Urinary bladder (tissue), 4 donors: ENCODE results near the gene ATP2B3. TPM values are rescaled to one million over a fixed set of nuclear protein-coding genes. Genes with fewer than 3 reads are reported as not detected.

Source experiments
- DNase-seq: peaks from one replicate; pipeline ENCODE4 v3.0.0-alpha.2; 2015; ENCODE audit errors: extremely low spot score
- H3K27ac ChIP-seq: one replicate; pipeline ENCODE4 v1.5.1; 2013; ENCODE audit warnings: low read depth, mild to moderate bottlenecking, moderate library complexity
- H3K36me3 ChIP-seq: one replicate; pipeline ENCODE4 v1.6.1; 2013; ENCODE audit warnings: mild to moderate bottlenecking, moderate library complexity; ENCODE audit not compliant: insufficient read depth
- H3K4me1 ChIP-seq: one replicate; pipeline ENCODE4 v1.6.1; 2013; ENCODE audit warnings: mild to moderate bottlenecking, moderate library complexity; ENCODE audit not compliant: insufficient read depth
- H3K4me3 ChIP-seq: one replicate; pipeline ENCODE4 v1.5.1; 2013; ENCODE audit warnings: low read depth, low read length
- WGBS: extraction: QIAGEN DNeasy Blood & Tissue Kit; methylation state at CpG from one replicate; pipeline ENCODE4 v1.1.7; 2013; 5-methylcytosine and 5-hydroxymethylcytosine counted together
- polyA plus RNA-seq: library from polyadenylated mRNA; stranded (reverse); fragments of 200-250 nt; gene quantifications from one replicate; pipeline ENCODE4 v1.2.3, GENCODE V29; 2013
- total RNA-seq: library from RNA; depleted of rRNA; stranded (reverse); fragments of >200 nt; gene quantifications from one replicate; pipeline ENCODE4 v1.2.3, GENCODE V29; 2014
- donor health status: healthy with polysubstance abuse.
- donor health status: healthy.

Gene ATP2B3
- total and polyA plus RNA-seq, 2 donors, result 0.10 to 0.69 TPM

- whole genome bisulfite sequencing, result 29% methylated on average over 9 of the region's 9 CpGs
Measured at GRCh38 chrX:153521034-153521433, 3.6 kb downstream of the ATP2B3 start.

GRCh38 chrX:153522259-153522658 lies 4.8 kb downstream of the ATP2B3 start:
- no peak for DNase-seq
- H3K4me3 ChIP-seq, result no peak overlapping the region
- H3K4me1 ChIP-seq, result no peaks in the 10 kb centered on the region
- H3K36me3 ChIP-seq, result no peaks in the 10 kb centered on the region
- H3K27ac ChIP-seq, result no peak overlapping the region
- 50% methylated on average over 12 of the region's 12 CpGs for WGBS

More at GRCh38 chrX:153521034-153521433, 3.6 kb downstream of the ATP2B3 start:
- Histone ChIP-seq H3K27ac (no peak overlapping the region), H3K4me1 (no peaks in the 10 kb centered on the region), H3K36me3 (no peaks in the 10 kb centered on the region), H3K4me3 (no peak overlapping the region)
- no peak for DNase-seq

- Histone ChIP-seq H3K4me1 (no peaks in the 10 kb centered on the region), H3K4me3 (no peak overlapping the region), H3K36me3 (no peaks in the 10 kb centered on the region), H3K27ac (no peak overlapping the region)
- WGBS, result 85% methylated on average over 7 of the region's 7 CpGs
- DNase-seq, result no peak
Measured at GRCh38 chrX:153523269-153523668, 5.8 kb downstream of the ATP2B3 start.

DNA sequence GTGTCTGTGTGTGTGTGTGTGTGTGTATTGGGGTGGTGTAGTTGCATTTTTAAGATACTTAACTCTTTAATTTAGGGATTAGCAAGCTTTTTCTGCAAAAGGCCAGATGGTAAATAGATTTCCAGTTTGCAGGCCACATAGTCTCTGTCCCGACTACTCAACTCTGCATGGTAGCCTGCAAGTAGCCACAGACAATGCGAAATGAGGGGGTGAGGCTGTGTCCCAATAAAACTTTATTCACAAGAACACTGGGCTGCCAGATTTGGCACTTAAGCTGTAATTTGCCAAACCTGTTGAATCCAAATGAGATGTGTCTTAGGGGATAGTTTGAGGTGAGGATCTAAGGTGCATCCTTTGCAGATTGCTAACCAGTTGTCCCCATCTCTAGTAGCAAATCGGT lies 6.8 kb downstream of the ATP2B3 start:
- H3K4me3 ChIP-seq, result no peak overlapping the region

GRCh38 chrX:153525451-153525850 lies 8.0 kb downstream of the ATP2B3 start:
- WGBS, result 71% methylated on average over 6 of the region's 6 CpGs
- H3K4me1 ChIP-seq, result no peaks in the 10 kb centered on the region
- no peaks in the 10 kb centered on the region for H3K36me3 ChIP-seq
- no peak for DNase-seq
- no peak overlapping the region for H3K27ac ChIP-seq
- no peak overlapping the region for H3K4me3 ChIP-seq

More for the DNA sequence above, 6.8 kb downstream of the ATP2B3 start:
- no peaks in the 10 kb centered on the region for H3K36me3 ChIP-seq
- no peaks in the 10 kb centered on the region for H3K4me1 ChIP-seq
- no peak overlapping the region for H3K27ac ChIP-seq
- WGBS, result 89% methylated on average over 3 of the region's 3 CpGs
- DNase-seq, result no peak

- H3K4me3 ChIP-seq, result no peak overlapping the region
- H3K27ac ChIP-seq, result no peak overlapping the region
- no peak for DNase-seq
- no peaks in the 10 kb centered on the region for H3K4me1 ChIP-seq
- WGBS, result 39% methylated on average over 7 of the region's 7 CpGs
- no peaks in the 10 kb centered on the region for H3K36me3 ChIP-seq
Measured at GRCh38 chrX:153526042-153526441, 8.6 kb downstream of the ATP2B3 start.

DNA sequence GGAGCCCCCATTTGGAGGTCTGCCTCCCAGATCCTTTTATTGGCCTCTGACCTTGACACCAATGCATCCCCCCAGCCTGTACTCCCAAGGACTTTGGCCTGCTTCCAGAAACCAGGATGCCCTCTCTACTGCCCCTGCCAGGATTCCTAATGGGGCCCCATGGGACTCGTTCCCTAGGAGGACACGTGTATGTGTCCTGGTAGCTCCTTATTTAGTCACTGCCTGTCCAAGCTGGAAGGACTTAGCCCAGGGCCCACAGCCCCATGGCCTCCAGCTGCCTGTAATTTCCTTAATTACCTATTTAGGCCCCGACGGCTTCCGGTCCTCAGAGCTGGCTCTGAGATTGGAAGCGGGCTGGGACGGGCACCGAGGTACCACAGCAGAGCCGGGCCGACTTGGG lies 9.4 kb downstream of the ATP2B3 start:
- H3K4me3 ChIP-seq, result no peak overlapping the region
- WGBS, result 52% methylated on average over 10 of the region's 10 CpGs
- H3K4me1 ChIP-seq, result no peaks in the 10 kb centered on the region
- H3K36me3 ChIP-seq, result no peaks in the 10 kb centered on the region
- DNase-seq, result no peak
- no peak overlapping the region for H3K27ac ChIP-seq

GRCh38 chrX:153527208-153527607 lies 9.8 kb downstream of the ATP2B3 start:
- Histone ChIP-seq H3K36me3 (no peaks in the 10 kb centered on the region), H3K27ac (no peak overlapping the region), H3K4me3 (no peak overlapping the region), H3K4me1 (no peaks in the 10 kb centered on the region)
- WGBS, result 62% methylated on average over 15 of the region's 15 CpGs
- DNase-seq, result no peak

DNA sequence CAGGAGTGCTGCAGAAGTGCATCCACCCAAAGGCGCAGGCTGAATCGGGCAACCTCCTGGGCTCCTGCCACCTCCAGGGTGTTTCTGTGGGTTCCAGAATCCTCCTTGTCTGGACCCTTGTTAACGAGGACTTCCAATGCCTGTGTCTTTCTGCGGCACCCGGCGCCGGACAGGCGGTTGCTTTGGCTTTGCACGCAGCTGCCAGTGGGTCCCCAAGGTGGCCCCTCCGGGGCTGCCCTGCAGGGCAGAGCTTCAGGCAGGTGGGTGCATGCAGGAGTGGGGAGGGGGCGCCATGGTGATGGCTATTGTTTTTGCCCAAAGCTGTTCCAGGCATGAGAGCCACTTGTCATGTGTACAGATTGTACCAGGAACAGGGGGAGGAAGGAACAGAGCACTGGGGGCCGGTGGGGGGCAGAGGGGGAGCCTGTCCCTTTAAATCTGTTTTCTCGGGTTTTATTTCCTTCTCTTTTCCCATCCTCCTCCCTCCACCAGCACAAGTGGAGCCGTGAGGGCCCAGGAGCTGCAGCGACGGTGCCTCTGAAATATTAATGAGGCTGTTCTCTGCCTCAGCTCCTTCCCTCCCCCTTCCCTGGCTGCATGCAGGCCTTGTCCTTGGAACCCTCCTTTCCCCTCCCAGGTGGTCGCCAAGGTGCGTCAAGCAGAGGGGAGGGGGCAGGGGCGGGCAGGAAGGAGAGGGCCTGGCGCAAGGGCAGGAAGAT lies 13.1 kb downstream of the ATP2B3 start:
- Histone ChIP-seq H3K36me3 (no peaks in the 10 kb centered on the region), H3K27ac (no peak overlapping the region), H3K4me3 (no peak overlapping the region), H3K4me1 (no peaks in the 10 kb centered on the region)
- DNase-seq, result no peak
- 79% methylated on average over 20 of the region's 20 CpGs for WGBS

- no peak overlapping the region for H3K4me3 ChIP-seq
- no peak overlapping the region for H3K27ac ChIP-seq
- no peak for DNase-seq
- H3K36me3 ChIP-seq, result no peaks in the 10 kb centered on the region
- H3K4me1 ChIP-seq, result no peaks in the 10 kb centered on the region
- 50% methylated on average over 15 of the region's 15 CpGs for WGBS
Measured at GRCh38 chrX:153533091-153533490, 15.6 kb downstream of the ATP2B3 start.

- WGBS, result 89% methylated on average over 11 of the region's 11 CpGs
- H3K36me3 ChIP-seq, result no peaks in the 10 kb centered on the region
- no peak for DNase-seq
- H3K27ac ChIP-seq, result no peak overlapping the region
- H3K4me3 ChIP-seq, result no peak overlapping the region
- peaks cover 1% of the 10 kb centered on the region for H3K4me1 ChIP-seq
Measured at GRCh38 chrX:153537080-153537479, 19.6 kb downstream of the ATP2B3 start.

GRCh38 chrX:153537526-153538295 lies 20.3 kb downstream of the ATP2B3 start:
- Histone ChIP-seq H3K27ac (no peak overlapping the region), H3K36me3 (no peaks in the 10 kb centered on the region), H3K4me1 (peaks cover 1% of the 10 kb centered on the region), H3K4me3 (no peak overlapping the region)
- WGBS, result 53% methylated on average over 26 of the region's 26 CpGs
- no peak for DNase-seq

DNA sequence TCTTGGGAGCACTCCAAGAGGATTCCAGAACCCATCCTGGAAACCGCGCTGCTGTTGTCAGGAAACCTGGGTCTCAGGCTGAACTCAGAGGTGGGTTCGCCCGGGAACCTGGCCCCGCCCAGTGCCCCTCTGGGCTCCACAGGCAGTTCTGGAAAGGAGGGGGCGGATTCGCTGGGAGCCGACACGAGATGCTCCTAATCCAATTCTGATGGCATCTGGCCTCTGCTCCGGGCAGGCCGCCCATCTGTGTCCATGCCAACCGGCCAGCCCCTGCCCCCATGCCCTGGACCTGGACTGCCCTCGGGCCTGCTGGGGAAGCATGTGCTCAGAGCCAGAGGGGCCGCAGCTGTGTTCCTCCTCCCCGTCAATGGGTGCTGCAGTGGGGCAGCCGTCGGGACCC lies 21.0 kb downstream of the ATP2B3 start:
- 69% methylated on average over 17 of the region's 17 CpGs for WGBS
- H3K27ac ChIP-seq, result no peak overlapping the region

More for the DNA sequence above, 21.0 kb downstream of the ATP2B3 start:
- H3K4me3 ChIP-seq, result no peak overlapping the region
- no peaks in the 10 kb centered on the region for H3K36me3 ChIP-seq
- H3K4me1 ChIP-seq, result peaks cover 1% of the 10 kb centered on the region
- DNase-seq, result no peak
